Lower lobe of right lung (tissue), 2 donors: ENCODE data around the gene VAV2. TPM values are rescaled to one million over a fixed set of nuclear protein-coding genes. Genes with fewer than 3 reads are reported as not detected.

ENCODE experiments used
- ATAC-seq, 2 donors: fragments of 200-7000 bp; cut with Tn5 transposase; one replicate each; pipeline ENCODE4 v1.9.1; 2020 to 2022; ENCODE audit warnings: mild to moderate bottlenecking in 2 of 2, moderate library complexity in 2 of 2
- DNase-seq: peaks from one replicate; pipeline ENCODE4 v3.0.0-alpha.2; 2020
- H3K27ac ChIP-seq: fragments of 200-600 bp; one replicate; pipeline ENCODE4 v1.8.0; 2022
- H3K27me3 ChIP-seq: fragments of 200-600 bp; one replicate; pipeline ENCODE4 v1.8.0; 2022; ENCODE audit warnings: low read depth
- H3K36me3 ChIP-seq: fragments of 200-600 bp; one replicate; pipeline ENCODE4 v1.8.0; 2022; ENCODE audit warnings: mild to moderate bottlenecking
- H3K4me1 ChIP-seq: fragments of 200-600 bp; one replicate; pipeline ENCODE4 v1.8.0; 2022
- H3K4me3 ChIP-seq: fragments of 200-600 bp; one replicate; pipeline ENCODE4 v1.8.0; 2022; ENCODE audit warnings: mild to moderate bottlenecking
- H3K9me3 ChIP-seq: fragments of 200-600 bp; one replicate; pipeline ENCODE4 v1.8.0; 2022
- intact Hi-C: fragments of 100-400 bp; cut with DNase I; formaldehyde crosslinking; loops from one replicate; pipeline ENCODE4 v1.11.0; 2022
- total RNA-seq: library from RNA; stranded (reverse); fragmentation: NEBNext Ultra II Directional; extraction: Animal tissue kit (Norgen Biotek cat#: 25700); gene quantifications from one replicate; pipeline ENCODE4 v1.2.1, GENCODE V29; 2021
- TF ChIP-seq, protein P1 (sequence below): fragments of 200-600 bp; IDR thresholded peaks from one replicate; pipeline ENCODE4 v1.8.0; 2022; ENCODE audit warnings: antibody characterized with exemption, mild to moderate bottlenecking
- donor health status: DM: no; HTN: yes; CAD: no; lungs with severe emphysema.

The VAV2 gene
- total RNA-seq, 1 donor from 2014 or later = 26.9 TPM

DNA sequence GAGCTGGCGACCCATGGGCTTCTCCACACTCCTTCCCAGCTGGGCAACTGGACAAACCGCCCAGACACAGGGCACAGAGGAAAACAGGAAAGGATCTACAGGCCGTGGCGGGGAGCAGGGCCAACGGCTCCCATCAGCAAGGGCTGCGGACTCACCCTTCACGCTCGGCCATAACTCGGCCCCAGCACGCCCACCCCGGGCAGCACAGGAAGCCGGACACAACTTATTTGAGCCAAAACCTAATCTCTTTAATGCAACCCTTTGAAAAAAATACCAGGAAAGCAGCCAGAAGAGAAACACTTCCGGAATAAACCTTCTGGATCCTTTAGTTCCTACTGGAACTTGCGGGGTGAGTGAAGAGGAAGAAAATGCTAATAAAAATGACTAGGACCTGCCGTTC lies 59.9 kb downstream of the VAV2 start:
- DNase-seq = no peak
- no peak for ATAC-seq
- Histone ChIP-seq H3K27ac (no peak overlapping the region), H3K27me3 (no peaks in the 10 kb centered on the region), H3K9me3 (no peaks in the 10 kb centered on the region), H3K4me1 (peaks cover 28% of the 10 kb centered on the region), H3K4me3 (peak overlapping the region; percentile 2), H3K36me3 (peaks cover 3% of the 10 kb centered on the region)
- TF ChIP-seq, protein P1, sequence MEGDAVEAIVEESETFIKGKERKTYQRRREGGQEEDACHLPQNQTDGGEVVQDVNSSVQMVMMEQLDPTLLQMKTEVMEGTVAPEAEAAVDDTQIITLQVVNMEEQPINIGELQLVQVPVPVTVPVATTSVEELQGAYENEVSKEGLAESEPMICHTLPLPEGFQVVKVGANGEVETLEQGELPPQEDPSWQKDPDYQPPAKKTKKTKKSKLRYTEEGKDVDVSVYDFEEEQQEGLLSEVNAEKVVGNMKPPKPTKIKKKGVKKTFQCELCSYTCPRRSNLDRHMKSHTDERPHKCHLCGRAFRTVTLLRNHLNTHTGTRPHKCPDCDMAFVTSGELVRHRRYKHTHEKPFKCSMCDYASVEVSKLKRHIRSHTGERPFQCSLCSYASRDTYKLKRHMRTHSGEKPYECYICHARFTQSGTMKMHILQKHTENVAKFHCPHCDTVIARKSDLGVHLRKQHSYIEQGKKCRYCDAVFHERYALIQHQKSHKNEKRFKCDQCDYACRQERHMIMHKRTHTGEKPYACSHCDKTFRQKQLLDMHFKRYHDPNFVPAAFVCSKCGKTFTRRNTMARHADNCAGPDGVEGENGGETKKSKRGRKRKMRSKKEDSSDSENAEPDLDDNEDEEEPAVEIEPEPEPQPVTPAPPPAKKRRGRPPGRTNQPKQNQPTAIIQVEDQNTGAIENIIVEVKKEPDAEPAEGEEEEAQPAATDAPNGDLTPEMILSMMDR = no peak
- intact Hi-C loops = no loop called here

DNA sequence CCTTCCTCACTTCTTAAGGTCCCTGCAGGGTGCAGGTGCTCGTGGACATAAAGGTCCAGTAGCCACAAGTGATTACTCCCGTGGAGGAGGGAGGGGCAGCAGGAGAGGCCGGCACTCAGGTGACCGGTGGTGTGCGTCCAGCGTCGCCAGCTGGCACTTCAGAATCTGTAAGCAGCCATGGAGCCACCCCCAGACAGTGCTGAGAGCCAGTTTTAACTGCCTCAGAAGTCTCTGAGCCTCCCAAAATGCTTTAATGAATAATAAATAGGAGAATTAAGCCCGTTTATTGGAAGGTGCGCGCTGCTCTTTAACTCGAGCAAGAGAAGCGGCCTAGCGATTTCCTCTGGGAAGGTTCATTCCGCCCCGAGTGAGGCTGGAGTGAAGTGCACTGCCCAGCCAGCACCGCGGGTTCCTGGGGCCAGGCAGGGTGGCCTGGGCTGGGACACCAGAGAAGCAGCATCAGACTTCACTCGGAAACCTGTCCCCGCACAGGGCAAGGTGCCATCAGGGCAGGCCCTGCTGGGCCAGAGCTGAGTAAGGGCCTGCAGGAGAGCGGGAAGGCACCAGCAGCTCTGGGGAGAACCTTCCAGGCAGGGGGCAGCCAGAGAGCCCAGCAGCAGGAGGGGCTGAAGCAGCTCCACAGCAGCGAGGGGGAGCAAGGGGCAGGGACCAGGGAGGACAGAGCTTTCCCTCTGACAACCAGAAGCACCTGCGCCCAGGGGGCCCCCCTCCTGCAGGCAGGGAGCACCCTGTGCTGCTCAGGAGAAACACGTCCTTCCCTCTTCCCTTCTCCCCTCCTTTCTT lies 61.2 kb downstream of the VAV2 start:
- DNase-seq = no peak
- no peaks in the 10 kb centered on the region for H3K27me3 ChIP-seq
- intact Hi-C loops = no loop called here
- peaks cover 25% of the 10 kb centered on the region for H3K4me1 ChIP-seq
- ATAC-seq = no peak
- H3K4me3 ChIP-seq = no peak overlapping the region
- peaks cover 3% of the 10 kb centered on the region for H3K36me3 ChIP-seq
- H3K27ac ChIP-seq = no peak overlapping the region
- TF ChIP-seq, protein P1 = no peak
- H3K9me3 ChIP-seq = no peaks in the 10 kb centered on the region

DNA sequence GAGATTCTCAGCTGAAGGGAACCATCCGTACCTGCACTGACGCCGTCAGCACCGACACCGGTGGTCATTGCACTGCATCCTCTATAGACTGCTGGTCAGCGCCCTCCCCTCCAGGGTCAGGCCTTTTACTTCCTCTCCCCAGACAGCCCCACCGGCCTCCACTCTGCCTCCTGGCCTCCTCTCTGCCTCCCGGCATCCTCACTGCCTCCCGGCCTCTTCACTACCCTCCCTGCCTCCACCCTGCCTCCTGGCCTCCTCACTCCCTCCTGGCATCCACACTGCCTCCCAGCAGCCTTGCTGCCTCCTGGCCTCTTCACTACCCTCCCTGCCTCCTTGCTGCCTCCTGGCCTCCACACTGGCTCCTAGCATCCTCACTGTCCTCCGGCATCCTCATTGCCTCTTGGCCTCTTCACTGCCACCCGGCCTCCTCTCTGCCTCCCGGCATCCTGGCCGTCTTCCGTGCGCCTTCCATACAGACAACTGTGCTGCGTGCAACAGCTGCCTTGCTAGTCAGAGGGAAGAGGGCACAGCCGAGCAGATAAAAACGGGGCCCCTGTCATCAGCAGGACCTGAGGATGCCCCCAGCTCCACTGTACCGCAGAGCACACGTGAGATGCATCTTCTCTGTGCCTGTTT lies 62.0 kb downstream of the VAV2 start:
- Histone ChIP-seq H3K4me1 (peaks cover 18% of the 10 kb centered on the region), H3K9me3 (no peaks in the 10 kb centered on the region), H3K27ac (no peak overlapping the region), H3K36me3 (peaks cover 3% of the 10 kb centered on the region), H3K4me3 (no peak overlapping the region), H3K27me3 (no peaks in the 10 kb centered on the region)
- TF ChIP-seq, protein P1 = no peak
- intact Hi-C loops = no loop called here
- ATAC-seq = no peak
- no peak for DNase-seq

DNA sequence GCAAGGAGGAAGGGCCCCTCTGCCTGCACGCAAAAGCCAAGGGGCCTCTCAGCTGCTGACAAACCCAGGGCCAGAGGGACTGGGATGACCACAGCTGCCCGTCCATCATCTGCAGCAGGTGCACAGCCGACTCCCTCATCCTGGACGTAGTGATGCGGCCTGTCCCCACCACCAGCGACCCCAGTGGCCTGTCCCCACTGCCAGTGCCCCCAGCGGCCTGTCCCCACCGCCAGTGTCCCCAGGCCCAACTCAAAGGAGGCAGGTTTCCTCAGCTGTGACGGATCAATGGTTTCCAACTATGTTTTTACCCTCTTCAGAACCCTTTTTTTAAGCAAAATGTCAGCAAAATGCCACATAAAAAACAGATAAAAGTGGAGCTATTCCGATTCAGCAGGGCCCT lies 62.5 kb downstream of the VAV2 start:
- intact Hi-C loops = no loop called here
- Histone ChIP-seq H3K36me3 (peaks cover 3% of the 10 kb centered on the region), H3K9me3 (no peaks in the 10 kb centered on the region), H3K27ac (no peak overlapping the region), H3K4me1 (peaks cover 15% of the 10 kb centered on the region), H3K27me3 (no peaks in the 10 kb centered on the region), H3K4me3 (no peak overlapping the region)
- DNase-seq = no peak
- no peak for ATAC-seq
- TF ChIP-seq, protein P1 = no peak

DNA sequence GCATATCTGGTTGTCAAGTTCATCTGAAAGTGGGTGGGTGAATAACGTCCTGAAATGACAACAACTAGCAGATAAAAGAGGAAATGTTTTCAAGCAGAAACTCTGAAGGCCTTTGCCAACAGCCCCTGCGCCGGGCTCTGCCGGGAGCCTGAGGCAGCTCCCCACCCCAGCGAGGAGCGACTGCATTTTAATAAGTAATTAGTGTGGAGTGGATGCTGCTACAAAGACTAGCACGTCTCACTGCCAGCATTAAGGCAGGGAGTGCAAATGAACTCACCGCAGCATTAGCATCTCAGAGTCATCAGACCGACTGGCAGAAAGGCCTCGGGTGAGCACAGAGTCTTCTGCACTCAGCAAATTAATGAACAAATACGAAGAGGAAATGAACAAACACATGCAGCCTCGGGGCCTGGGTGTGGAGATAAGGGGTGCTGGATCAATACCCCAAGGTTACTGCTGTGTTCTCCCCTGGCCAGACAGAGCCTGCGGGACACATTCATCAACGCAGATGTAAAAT lies 63.8 kb downstream of the VAV2 start:
- no peaks in the 10 kb centered on the region for H3K27me3 ChIP-seq
- peaks cover 15% of the 10 kb centered on the region for H3K4me1 ChIP-seq
- no peaks in the 10 kb centered on the region for H3K9me3 ChIP-seq
- no peak overlapping the region for H3K4me3 ChIP-seq
- intact Hi-C loops = no loop called here
- DNase-seq (no peak), ATAC-seq (no peak)
- H3K27ac ChIP-seq = no peak overlapping the region
- TF ChIP-seq, protein P1 = no peak
- peaks cover 3% of the 10 kb centered on the region for H3K36me3 ChIP-seq
